T-helper 2 cell treated with Interferon-gamma antibody and Interleukin-4, amounts not matched to agents 100 ng/mL and 5 ng/mL, for 36 hours (primary cell): ENCODE data around the gene CYP2D6. TPM values are rescaled to one million over a fixed set of nuclear protein-coding genes. Genes with fewer than 3 reads are reported as not detected.
"Not testable (repeated sequence)": the region's sequence is repeated elsewhere in the genome, so short reads cannot be mapped to it uniquely, and the experiment has no call there.

Experiments used
- intact Hi-C: fragments of 100-400 bp; cut with micrococcal nuclease; formaldehyde crosslinking; loops from one replicate; pipeline ENCODE4 v1.15.1; 2023
- total RNA-seq: library from RNA; stranded (reverse); gene quantifications from 2 replicates; pipeline ENCODE4 v1.2.3, GENCODE V29; 2022

CYP2D6 gene
- 4.5 and 5.8 TPM in 2 replicates for total RNA-seq

DNA sequence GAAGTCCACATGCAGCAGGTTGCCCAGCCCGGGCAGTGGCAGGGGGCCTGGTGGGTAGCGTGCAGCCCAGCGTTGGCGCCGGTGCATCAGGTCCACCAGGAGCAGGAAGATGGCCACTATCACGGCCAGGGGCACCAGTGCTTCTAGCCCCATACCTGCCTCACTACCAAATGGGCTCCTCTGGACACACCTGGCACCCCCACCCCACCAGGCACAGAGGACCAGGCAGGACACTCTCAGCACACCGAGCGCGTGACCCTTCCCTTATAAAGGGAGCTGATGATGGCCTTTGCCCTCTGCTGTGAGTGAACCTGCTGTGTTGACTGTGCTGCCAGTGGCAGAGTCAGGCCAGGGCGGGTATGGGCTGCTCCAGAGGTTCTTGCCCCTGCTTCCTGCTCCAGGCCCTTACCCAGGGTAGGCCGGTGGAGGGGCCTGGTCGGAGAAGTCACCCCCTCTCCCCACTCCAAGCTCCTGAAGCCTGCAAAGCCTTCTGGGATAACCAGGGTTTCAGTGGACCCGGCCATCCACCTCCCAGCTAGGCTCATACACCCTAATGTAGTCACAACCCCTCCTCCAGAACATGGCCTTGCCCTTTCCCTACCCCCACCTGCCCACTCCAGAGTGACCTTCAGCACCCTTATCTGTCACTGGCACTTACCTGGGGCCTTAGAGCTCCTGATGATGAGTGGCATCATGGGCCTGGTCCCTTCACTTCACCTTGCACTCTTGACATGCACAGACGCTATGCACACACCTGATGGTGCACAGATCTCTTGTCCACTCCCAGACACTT lies at the start of gene CYP2D6:
TSS of gene CYP2D6 (minus strand) at position 172 of the 793 bp plus-strand sequence. CDS start at position 153, 19 bp downstream.
- intact Hi-C loops = not testable (repeated sequence)

DNA sequence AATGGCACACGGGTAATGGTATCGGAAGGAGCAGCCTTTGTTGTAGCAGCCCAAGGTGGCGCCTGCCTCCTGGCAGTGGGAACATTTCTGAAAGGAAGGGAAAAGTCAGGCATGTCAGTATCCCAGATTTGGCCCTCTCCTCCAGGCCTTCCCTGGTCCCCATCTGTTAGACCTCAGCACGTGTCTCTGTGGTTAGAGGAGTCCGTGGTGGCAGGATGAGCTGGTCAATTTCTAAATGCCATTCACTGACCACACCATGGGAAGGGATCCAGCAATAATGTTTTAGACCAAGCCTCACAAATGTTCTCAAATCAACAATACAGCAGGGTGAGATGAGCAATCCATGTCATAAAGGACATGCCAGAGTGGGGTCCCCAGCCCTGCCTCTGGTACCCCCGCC lies 49.0 kb upstream of the CYP2D6 start:
- intact Hi-C loops = loop anchor here (2.0 to 10.0 kb wide), 2 partner anchors 23 to 85 kb away; no protein-coding TSS in a partner anchor

GRCh38 chr22:42178910-42179519 lies 48.4 kb upstream of the CYP2D6 start:
- intact Hi-C loops = loop anchor here (10.0 kb wide), 1 partner anchor 86 kb away; no protein-coding TSS in a partner anchor

- intact Hi-C loops = loop anchor here (10.0 kb wide), 1 partner anchor 87 kb away; no protein-coding TSS in a partner anchor
These were observed 47.3 kb upstream of the CYP2D6 start for GRCh38 chr22:42177891-42178336.

DNA sequence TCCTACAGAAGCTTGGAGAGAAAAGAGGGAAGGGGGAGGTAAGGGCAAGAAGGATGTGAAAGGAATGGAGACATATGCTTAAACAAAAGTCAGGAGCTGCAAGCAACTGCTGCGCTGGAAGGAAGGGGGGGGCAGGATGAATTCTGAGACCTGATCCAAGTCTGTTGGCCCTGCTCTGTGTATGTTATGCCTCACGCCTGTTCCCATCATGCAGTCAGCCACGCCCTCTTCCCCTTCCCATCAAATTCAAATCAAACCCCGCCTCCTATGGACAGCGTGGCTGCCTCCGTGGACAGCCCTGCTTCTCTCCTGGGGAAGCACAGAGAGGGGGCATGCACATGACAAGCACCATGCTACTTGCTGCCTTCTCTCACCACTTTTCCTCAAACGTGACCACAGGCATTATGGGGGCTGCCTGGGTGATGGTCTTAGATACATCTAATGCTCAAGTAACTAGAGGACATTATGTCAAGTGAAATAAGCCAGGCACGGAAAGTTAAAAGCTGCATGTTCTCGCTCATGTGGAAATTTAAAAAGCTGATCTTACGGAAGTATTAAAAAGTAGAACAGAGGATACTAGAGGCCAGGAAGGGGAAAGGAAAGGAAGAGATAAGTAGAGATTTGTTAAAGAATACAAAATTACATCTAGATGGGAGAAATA lies 45.8 kb upstream of the CYP2D6 start:
- intact Hi-C loops = loop anchor here (10.0 kb wide), 1 partner anchor 88 kb away; no protein-coding TSS in a partner anchor

DNA sequence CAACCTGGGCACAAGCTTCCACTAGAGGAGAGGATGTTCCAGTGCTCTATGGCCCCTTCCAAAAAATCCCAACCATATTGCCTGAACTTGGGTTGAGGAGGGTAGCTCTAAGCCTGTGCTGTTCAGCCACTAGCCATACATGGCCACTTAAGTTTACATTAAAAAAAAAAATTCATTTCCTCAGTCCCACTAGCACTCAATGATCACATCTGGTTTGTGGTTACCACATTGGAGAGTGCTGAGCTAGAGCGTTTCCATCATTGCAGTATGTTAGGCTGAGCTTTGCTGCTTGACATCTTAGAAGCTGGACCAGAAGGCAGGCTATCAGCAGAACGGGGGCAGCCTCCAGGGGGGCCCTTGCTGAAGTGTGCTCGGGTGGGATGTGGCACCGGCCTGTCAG lies 43.5 kb upstream of the CYP2D6 start:
- intact Hi-C loops = loop anchor here (10.0 kb wide), 1 partner anchor 91 kb away; no protein-coding TSS in a partner anchor

DNA sequence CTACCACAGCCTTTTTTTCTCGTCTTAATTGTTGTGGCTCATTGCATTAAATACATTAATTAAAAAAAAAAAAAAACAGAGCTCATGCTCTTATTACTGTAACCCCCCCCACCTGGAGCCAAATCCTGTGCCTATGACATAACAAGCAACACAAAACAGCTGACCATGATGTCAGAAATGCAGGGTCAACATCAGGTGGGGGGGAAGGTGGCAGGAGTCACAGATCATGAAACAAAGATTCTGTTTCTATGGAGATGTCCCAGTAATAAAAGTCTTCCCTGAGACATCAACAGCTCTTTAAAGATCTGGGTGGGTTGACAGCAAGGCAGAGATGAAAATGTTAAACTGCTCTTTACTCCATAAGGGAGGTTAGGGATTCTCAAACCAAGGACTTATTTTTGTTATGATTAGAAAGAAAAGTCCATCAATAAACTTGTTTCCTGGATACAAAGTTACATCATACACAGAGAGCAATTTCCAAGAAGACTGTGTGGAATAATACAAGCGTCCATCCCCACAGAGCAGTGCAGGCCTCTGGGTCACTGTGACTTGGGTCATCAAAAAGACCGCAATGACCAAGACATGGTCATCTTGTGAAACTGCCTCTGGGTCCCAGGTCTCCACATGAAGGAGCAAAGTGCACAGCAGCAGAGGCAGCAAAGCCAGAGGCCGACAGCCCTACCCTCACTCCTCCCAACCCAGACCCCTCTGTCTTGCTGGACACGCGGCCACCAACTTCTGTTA lies 42.7 kb upstream of the CYP2D6 start:
- intact Hi-C loops = loop anchor here (10.0 kb wide), 1 partner anchor 91 kb away; no protein-coding TSS in a partner anchor

DNA sequence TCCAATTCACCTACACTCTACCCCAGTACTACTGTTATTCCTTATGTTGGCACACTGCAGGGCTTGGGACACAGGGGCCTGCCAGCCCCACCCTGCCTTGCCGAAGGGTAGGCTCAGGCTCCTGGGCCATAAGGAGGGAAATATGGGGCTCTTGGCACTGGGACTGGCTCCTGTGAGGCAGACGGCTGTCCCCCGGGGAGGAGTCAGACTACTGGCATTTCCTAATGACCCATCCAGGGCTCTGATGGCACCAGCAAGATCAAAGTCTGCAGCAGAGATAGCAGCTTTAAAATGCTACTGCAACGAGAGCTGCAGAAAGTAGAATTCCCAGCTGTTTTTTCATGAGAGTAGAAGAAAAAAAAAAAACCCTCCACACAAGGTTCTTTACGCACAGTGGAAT lies 42.2 kb upstream of the CYP2D6 start:
- intact Hi-C loops = loop anchor here (10.0 kb wide), 1 partner anchor 92 kb away; no protein-coding TSS in a partner anchor

GRCh38 chr22:42171946-42172719 lies 41.5 kb upstream of the CYP2D6 start:
- intact Hi-C loops = loop anchor here (10.0 kb wide), 1 partner anchor 93 kb away; no protein-coding TSS in a partner anchor

DNA sequence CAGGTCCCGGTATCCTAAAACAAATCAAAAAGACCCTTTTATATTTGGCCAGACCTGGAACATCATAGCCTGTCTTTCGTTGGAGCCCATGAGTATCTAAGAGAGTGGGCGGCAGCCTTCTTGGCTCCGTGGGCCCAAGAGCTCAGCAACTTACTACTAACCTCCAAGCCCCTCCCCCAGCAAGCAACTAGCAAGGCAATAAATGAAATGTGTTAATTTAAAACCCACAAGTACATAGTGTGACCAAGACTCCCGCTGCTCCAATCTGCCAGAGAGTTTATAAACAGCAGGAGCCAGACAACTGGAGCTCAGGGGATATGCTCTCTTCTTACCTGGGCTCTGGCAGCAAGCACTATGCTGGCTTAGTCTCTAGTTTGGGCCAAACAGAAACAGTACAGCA lies 40.8 kb upstream of the CYP2D6 start:
- intact Hi-C loops = loop anchor here (10.0 kb wide), 1 partner anchor 93 kb away; no protein-coding TSS in a partner anchor

GRCh38 chr22:42170946-42171345 lies 40.3 kb upstream of the CYP2D6 start:
- intact Hi-C loops = loop anchor here (10.0 kb wide), 1 partner anchor 94 kb away; no protein-coding TSS in a partner anchor

GRCh38 chr22:42169055-42169469 lies 38.5 kb upstream of the CYP2D6 start:
- intact Hi-C loops = loop anchor here (1.0 kb wide), 1 partner anchor 268 kb away; no protein-coding TSS in a partner anchor

GRCh38 chr22:42168476-42168875 lies 37.9 kb upstream of the CYP2D6 start:
- intact Hi-C loops = no loop called here

DNA sequence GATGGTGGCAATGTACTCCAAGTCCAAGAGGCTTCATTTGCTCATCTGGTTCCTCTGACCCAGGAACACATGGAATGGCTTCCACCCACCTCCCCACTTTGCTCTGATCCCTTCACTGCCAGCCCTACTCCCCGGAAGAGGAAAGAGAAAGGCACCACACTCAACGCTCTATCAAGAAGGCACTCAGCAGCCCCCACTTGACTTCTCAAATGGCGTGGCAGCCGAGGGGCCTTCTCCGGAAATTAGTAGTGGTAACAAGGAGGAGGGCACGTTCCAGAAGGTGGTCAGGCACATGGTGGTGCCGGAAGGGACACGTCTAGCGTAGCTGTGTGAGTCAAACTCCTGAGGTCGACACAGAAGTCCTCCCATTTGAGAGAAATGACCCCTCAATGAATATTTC lies 36.5 kb upstream of the CYP2D6 start:
- intact Hi-C loops = no loop called here

GRCh38 chr22:42164901-42165300 lies 34.3 kb upstream of the CYP2D6 start:
- intact Hi-C loops = no loop called here

- intact Hi-C loops = no loop called here
These were observed 32.9 kb upstream of the CYP2D6 start for GRCh38 chr22:42163515-42163914.

- intact Hi-C loops = no loop called here
These were observed 32.3 kb upstream of the CYP2D6 start for GRCh38 chr22:42162728-42163489.

- intact Hi-C loops = no loop called here
These were observed 30.5 kb upstream of the CYP2D6 start for GRCh38 chr22:42160830-42161696.
